Heart left ventricle (tissue), 13 donors: Measurements from ENCODE around the gene RPRD1A.
"Not testable (repeated sequence)": the region's sequence is repeated elsewhere in the genome, so short reads cannot be mapped to it uniquely, and the experiment has no call there.

Experiments used
- CTCF ChIP-seq, 12 donors: fragments of 200-600 bp; sonication (generic) in 4 of 12; IDR thresholded peaks; one replicate each; pipeline versions ENCODE4 v1.5.0 to v1.8.0; 2018 to 2022; ENCODE audit warnings: antibody characterized with exemption in 12 of 12, mild to moderate bottlenecking in 5 of 12
- POLR2A ChIP-seq, 2 donors: fragments of 450-650 bp; IDR thresholded peaks; one replicate each; pipeline ENCODE4 v1.6.1; 2017; ENCODE audit warnings: antibody characterized with exemption in 2 of 2, mild to moderate bottlenecking in 2 of 2, moderate library complexity in 2 of 2
- donor health status: ischemic (EF 13 %, LVEDD 7.1; RV severe dilation, severe dysfunction).
- donor health status: DM: no; HTN: yes; CAD: no.
- donor health status: DM: no; HTN: no; CAD: no.
- donor health status: ischemic (EF 25% LVEDD 6.9; RV normal size, moderate dysfunction).
- donor health status: ischemic (EF 25% LVEDD 5.7; RV mildly dilated, moderate dysfunction).
- donor health status: ischemic (EF 35%, LVEDD 5.7; RV mildly dilated, moderate dysfunction).
- donor health status: nonischemic (EF 11% LVEDD 7.7; RV severe dilation, severe dysfunction).
- donor health status: DM: yes; HTN: yes; CAD: no.
- donor health status: PGD.
- donor health status: ischemic (EF 29% LVEDD 5.4; RV normal size, mild dysfunction).
- donor health status: nonischemic (EF 23%, LVEDD 6.1; RV moderate dilation, normal function).

- not testable (repeated sequence) for TF ChIP-seq CTCF, POLR2A (IDR thresholded peaks at IDR 0.05)
These were observed 13.8 kb upstream of the RPRD1A start for GRCh38 chr18:36081118-36081517.
